HepG2 (cell line): ENCODE measurements around the gene TIMM17B. TPM values are rescaled to one million over a fixed set of nuclear protein-coding genes. Genes with fewer than 3 reads are reported as not detected.

Experiments
- ASH2L ChIP-seq: fragments of 300-600, 200-600 bp; sonication (generic); IDR thresholded peaks from 2 replicates; pipeline ENCODE4 v1.7.0; 2017; ENCODE audit warnings: low read depth, mild to moderate bottlenecking, moderate library complexity, mixed read lengths, low read length; ENCODE audit not compliant: insufficient read length
- DNMT1 ChIP-seq: sonication (generic); formaldehyde crosslinking; IDR thresholded peaks from 2 replicates; pipeline ENCODE4 v1.5.1; 2020; ENCODE audit warnings: mild to moderate bottlenecking, missing genetic modification reagents
- GABPB1 ChIP-seq: IDR thresholded peaks from 2 replicates; pipeline ENCODE4 v1.6.1; 2016; ENCODE audit warnings: mild to moderate bottlenecking, missing genetic modification reagents, moderate library complexity, missing compliant biosample characterization
- GLI4 ChIP-seq: sonication (generic); formaldehyde crosslinking; IDR thresholded peaks from 2 replicates; pipeline ENCODE4 v1.5.1; 2020; ENCODE audit warnings: missing genetic modification reagents, mild to moderate bottlenecking, moderate library complexity, borderline replicate concordance
- KLF13 ChIP-seq: sonication (generic); formaldehyde crosslinking; IDR thresholded peaks from 2 replicates; pipeline ENCODE4 v1.4.0; 2020; ENCODE audit warnings: mild to moderate bottlenecking, missing genetic modification reagents
- MED8 ChIP-seq: sonication (generic); formaldehyde crosslinking; IDR thresholded peaks from 2 replicates; pipeline ENCODE4 v1.8.1; 2023; ENCODE audit warnings: mild to moderate bottlenecking, missing genetic modification reagents; ENCODE audit not compliant: insufficient replicate concordance
- NKX3-1 ChIP-seq: sonication (generic); formaldehyde crosslinking; IDR thresholded peaks from 2 replicates; pipeline ENCODE4 v1.5.0; 2020; ENCODE audit warnings: missing genetic modification reagents
- PLRG1 ChIP-seq: fragments of 450-650 bp; conservative IDR thresholded peaks from 2 replicates; pipeline ENCODE4 v1.6.1; 2016
- TBX2 ChIP-seq: sonication (generic); formaldehyde crosslinking; IDR thresholded peaks from 2 replicates; pipeline ENCODE4 v1.5.0; 2020; ENCODE audit warnings: missing genetic modification reagents, mild to moderate bottlenecking, borderline replicate concordance
- TRIM24 ChIP-seq: sonication (generic); formaldehyde crosslinking; IDR thresholded peaks from 2 replicates; pipeline ENCODE4 v1.8.0; 2022; ENCODE audit warnings: mild to moderate bottlenecking, missing genetic modification reagents
- ZFAT ChIP-seq: sonication (generic); formaldehyde crosslinking; conservative IDR thresholded peaks from 2 replicates; pipeline ENCODE4 v1.8.1; 2023; ENCODE audit warnings: missing genetic modification reagents, inconsistent platforms
- ZNF335 ChIP-seq: sonication (generic); formaldehyde crosslinking; IDR thresholded peaks from 2 replicates; pipeline ENCODE4 v1.4.0; 2020; ENCODE audit warnings: missing genetic modification reagents
- ZNF367 ChIP-seq: sonication (generic); formaldehyde crosslinking; IDR thresholded peaks from 2 replicates; pipeline ENCODE4 v1.4.0; 2020; ENCODE audit warnings: missing genetic modification reagents, borderline replicate concordance
- ZNF496 ChIP-seq: sonication (generic); formaldehyde crosslinking; IDR thresholded peaks from 2 replicates; pipeline ENCODE4 v1.8.1; 2023; ENCODE audit warnings: mild to moderate bottlenecking, moderate library complexity, missing genetic modification reagents; ENCODE audit not compliant: insufficient replicate concordance
- ZNF598 ChIP-seq: sonication (generic); formaldehyde crosslinking; IDR thresholded peaks from 2 replicates; pipeline ENCODE4 v1.5.1; 2020; ENCODE audit warnings: mild to moderate bottlenecking, missing genetic modification reagents, borderline replicate concordance
- ZNF605 ChIP-seq: sonication (generic); formaldehyde crosslinking; IDR thresholded peaks from 2 replicates; pipeline ENCODE4 v1.8.0; 2022; ENCODE audit warnings: mild to moderate bottlenecking, missing genetic modification reagents
- ZNF841 ChIP-seq: sonication (generic); formaldehyde crosslinking; IDR thresholded peaks from 2 replicates; pipeline ENCODE4 v1.8.1; 2023; ENCODE audit warnings: missing genetic modification reagents, borderline replicate concordance
- polyA plus RNA-seq, 8 experiments: library from polyadenylated mRNA; depleted of rRNA in 3 of 8; stranded (reverse) in 7 of 8; unstranded in 1 of 8; fragments of >200 nt; fragmentation: Illumina TruSeq in 4 of 8; extraction: Trizol in 4 of 8; gene quantifications; 2 replicates each; pipeline versions ENCODE4 v1.2.1 to v1.2.3, GENCODE V29; 2011 to 2016; ENCODE audit warnings: low read depth in 4 of 8, missing spikeins in 1 of 8, mixed read lengths in 1 of 8; ENCODE audit not compliant: insufficient read depth in 1 of 8
- total RNA-seq, 5 experiments: library from RNA; depleted of rRNA; stranded (reverse); fragments of >200 nt; fragmentation: Illumina TruSeq; extraction: Trizol; gene quantifications; 2 replicates each; pipeline ENCODE4 v1.2.3, GENCODE V29; 2016; ENCODE audit warnings: low read depth in 1 of 5
- TF ChIP-seq, protein P1 (sequence below): sonication (generic); formaldehyde crosslinking; IDR thresholded peaks from 2 replicates; pipeline ENCODE4 v1.4.0; 2020; ENCODE audit warnings: missing genetic modification reagents
- TF ChIP-seq, protein P2 (sequence below): sonication (generic); formaldehyde crosslinking; IDR thresholded peaks from 2 replicates; pipeline ENCODE4 v1.5.1; 2020; ENCODE audit warnings: mild to moderate bottlenecking, missing genetic modification reagents, borderline replicate concordance
- TF ChIP-seq, protein P3 (sequence below): IDR thresholded peaks from 2 replicates; pipeline ENCODE4 v1.6.1; 2018; ENCODE audit warnings: missing genetic modification reagents

Gene TIMM17B
- total and polyA plus RNA-seq, 2 of the 13 experiments (the other 11 are each of a cell fraction or from before 2014, with no cell fraction given): 56.0 to 72.5 TPM

DNA sequence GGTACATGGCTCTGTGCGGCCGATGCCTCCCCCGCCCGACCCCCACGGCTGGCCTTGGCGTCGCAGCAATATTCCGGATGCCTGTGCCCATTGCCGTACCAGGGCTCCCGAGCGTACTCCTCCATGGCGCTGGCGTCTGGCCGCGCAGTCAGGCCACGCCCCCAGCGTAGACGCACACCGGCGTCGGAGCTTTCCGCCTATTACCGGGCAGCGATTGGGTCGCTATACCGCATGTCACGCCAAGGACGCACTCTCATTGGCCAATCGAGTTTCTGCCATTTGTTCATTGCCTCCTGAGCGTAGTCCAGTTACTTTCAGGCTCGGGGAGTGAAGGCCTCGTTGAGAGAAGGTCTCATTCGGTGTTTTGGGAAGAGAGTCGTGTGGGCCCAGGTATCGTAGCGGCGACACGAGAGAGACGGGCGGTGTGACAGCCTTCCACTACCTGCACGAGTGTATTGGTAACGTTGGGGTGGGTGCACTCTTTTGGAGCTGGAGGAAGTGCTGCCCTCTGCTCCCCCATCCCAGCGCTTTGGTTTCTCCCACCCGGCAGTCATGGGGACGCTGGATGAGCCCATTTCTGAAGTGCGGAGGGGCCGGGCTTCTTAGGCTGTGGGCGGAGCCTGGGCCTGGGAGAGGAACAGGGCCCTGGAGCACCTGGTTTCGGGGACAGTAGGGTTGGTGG, at the start of gene TIMM17B, which contains the start of gene PQBP1 (continued):
- TF ChIP-seq, protein P1, sequence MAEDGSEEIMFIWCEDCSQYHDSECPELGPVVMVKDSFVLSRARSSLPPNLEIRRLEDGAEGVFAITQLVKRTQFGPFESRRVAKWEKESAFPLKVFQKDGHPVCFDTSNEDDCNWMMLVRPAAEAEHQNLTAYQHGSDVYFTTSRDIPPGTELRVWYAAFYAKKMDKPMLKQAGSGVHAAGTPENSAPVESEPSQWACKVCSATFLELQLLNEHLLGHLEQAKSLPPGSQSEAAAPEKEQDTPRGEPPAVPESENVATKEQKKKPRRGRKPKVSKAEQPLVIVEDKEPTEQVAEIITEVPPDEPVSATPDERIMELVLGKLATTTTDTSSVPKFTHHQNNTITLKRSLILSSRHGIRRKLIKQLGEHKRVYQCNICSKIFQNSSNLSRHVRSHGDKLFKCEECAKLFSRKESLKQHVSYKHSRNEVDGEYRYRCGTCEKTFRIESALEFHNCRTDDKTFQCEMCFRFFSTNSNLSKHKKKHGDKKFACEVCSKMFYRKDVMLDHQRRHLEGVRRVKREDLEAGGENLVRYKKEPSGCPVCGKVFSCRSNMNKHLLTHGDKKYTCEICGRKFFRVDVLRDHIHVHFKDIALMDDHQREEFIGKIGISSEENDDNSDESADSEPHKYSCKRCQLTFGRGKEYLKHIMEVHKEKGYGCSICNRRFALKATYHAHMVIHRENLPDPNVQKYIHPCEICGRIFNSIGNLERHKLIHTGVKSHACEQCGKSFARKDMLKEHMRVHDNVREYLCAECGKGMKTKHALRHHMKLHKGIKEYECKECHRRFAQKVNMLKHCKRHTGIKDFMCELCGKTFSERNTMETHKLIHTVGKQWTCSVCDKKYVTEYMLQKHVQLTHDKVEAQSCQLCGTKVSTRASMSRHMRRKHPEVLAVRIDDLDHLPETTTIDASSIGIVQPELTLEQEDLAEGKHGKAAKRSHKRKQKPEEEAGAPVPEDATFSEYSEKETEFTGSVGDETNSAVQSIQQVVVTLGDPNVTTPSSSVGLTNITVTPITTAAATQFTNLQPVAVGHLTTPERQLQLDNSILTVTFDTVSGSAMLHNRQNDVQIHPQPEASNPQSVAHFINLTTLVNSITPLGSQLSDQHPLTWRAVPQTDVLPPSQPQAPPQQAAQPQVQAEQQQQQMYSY (CRISPR knock-in tag): no peak
- TF ChIP-seq, protein P2, sequence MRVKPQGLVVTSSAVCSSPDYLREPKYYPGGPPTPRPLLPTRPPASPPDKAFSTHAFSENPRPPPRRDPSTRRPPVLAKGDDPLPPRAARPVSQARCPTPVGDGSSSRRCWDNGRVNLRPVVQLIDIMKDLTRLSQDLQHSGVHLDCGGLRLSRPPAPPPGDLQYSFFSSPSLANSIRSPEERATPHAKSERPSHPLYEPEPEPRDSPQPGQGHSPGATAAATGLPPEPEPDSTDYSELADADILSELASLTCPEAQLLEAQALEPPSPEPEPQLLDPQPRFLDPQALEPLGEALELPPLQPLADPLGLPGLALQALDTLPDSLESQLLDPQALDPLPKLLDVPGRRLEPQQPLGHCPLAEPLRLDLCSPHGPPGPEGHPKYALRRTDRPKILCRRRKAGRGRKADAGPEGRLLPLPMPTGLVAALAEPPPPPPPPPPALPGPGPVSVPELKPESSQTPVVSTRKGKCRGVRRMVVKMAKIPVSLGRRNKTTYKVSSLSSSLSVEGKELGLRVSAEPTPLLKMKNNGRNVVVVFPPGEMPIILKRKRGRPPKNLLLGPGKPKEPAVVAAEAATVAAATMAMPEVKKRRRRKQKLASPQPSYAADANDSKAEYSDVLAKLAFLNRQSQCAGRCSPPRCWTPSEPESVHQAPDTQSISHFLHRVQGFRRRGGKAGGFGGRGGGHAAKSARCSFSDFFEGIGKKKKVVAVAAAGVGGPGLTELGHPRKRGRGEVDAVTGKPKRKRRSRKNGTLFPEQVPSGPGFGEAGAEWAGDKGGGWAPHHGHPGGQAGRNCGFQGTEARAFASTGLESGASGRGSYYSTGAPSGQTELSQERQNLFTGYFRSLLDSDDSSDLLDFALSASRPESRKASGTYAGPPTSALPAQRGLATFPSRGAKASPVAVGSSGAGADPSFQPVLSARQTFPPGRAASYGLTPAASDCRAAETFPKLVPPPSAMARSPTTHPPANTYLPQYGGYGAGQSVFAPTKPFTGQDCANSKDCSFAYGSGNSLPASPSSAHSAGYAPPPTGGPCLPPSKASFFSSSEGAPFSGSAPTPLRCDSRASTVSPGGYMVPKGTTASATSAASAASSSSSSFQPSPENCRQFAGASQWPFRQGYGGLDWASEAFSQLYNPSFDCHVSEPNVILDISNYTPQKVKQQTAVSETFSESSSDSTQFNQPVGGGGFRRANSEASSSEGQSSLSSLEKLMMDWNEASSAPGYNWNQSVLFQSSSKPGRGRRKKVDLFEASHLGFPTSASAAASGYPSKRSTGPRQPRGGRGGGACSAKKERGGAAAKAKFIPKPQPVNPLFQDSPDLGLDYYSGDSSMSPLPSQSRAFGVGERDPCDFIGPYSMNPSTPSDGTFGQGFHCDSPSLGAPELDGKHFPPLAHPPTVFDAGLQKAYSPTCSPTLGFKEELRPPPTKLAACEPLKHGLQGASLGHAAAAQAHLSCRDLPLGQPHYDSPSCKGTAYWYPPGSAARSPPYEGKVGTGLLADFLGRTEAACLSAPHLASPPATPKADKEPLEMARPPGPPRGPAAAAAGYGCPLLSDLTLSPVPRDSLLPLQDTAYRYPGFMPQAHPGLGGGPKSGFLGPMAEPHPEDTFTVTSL (CRISPR knock-in tag): no peak
- TF ChIP-seq ZNF367 (CRISPR knock-in tag) (no peak), ZNF841 (CRISPR knock-in tag) (no peak), GABPB1 (CRISPR knock-in tag) (peak; percentile 68), ZNF496 (CRISPR knock-in tag) (no peak), KLF13 (no peak), MED8 (CRISPR knock-in tag) (no peak), TRIM24 (CRISPR knock-in tag) (no peak), ZNF335 (no peak), ZNF598 (no peak), DNMT1 (CRISPR knock-in tag) (no peak), GLI4 (CRISPR knock-in tag) (no peak), NKX3-1 (CRISPR knock-in tag) (no peak), ZFAT (CRISPR knock-in tag) (no peak), PLRG1 (no peak), ZNF605 (peak; percentile 63; the same call in 1 of the 2 replicates), TBX2 (CRISPR knock-in tag) (no peak; the same call in 1 of the 2 replicates), ASH2L (peak; percentile 63)
- TF ChIP-seq, protein P3, sequence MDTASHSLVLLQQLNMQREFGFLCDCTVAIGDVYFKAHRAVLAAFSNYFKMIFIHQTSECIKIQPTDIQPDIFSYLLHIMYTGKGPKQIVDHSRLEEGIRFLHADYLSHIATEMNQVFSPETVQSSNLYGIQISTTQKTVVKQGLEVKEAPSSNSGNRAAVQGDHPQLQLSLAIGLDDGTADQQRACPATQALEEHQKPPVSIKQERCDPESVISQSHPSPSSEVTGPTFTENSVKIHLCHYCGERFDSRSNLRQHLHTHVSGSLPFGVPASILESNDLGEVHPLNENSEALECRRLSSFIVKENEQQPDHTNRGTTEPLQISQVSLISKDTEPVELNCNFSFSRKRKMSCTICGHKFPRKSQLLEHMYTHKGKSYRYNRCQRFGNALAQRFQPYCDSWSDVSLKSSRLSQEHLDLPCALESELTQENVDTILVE (CRISPR knock-in tag): no peak; the same call in 1 of the 2 replicates
